ENCODE results near the gene SCGB2B2.

GRCh38 chr19:34644991-34645461 lies 31.9 kb downstream of the SCGB2B2 start:
- TF ChIP-seq POLR2AphosphoS5 (IDR thresholded peaks at IDR 0.05; ENCODE audit: borderline replicate concordance, low read depth, low read length) (no peak), EZH2 (IDR thresholded peaks at IDR 0.05) (no peak)
